Neural progenitor cell (in vitro differentiated cells): ENCODE results near the gene SYTL2. TPM values are rescaled to one million over a fixed set of nuclear protein-coding genes. Genes with fewer than 3 reads are reported as not detected.
A peak's percentile ranks its signal among the peaks of the same experiment; 100 is the strongest.

Experiments used
- DNase-seq: peaks from one replicate; pipeline ENCODE4 v3.0.0-alpha.2; 2016; ENCODE audit warnings: low spot score
- H2AFZ ChIP-seq: fragments of 200-600 bp; sonication (generic); replicated peaks from 2 replicates; pipeline ENCODE4 v1.6.1; 2016; ENCODE audit warnings: antibody characterized with exemption
- H3F3A ChIP-seq: fragments of 200-600 bp; sonication (generic); 2 replicates; pipeline ENCODE4 v1.6.1; 2016; ENCODE audit warnings: antibody characterized with exemption, low read depth
- H3K27ac ChIP-seq: fragments of 200-600 bp; sonication (generic); 2 replicates; pipeline ENCODE4 v1.5.1; 2016; ENCODE audit warnings: mild to moderate bottlenecking
- H3K27me3 ChIP-seq: fragments of 200-600 bp; sonication (generic); 2 replicates; pipeline ENCODE4 v1.6.1; 2016; ENCODE audit warnings: mild to moderate bottlenecking, moderate library complexity
- H3K36me3 ChIP-seq: fragments of 200-600 bp; sonication (generic); 2 replicates; pipeline ENCODE4 v1.5.1; 2016
- H3K4me1 ChIP-seq: fragments of 200-600 bp; sonication (generic); 2 replicates; pipeline ENCODE4 v1.6.1; 2016; ENCODE audit warnings: mixed run types
- H3K4me2 ChIP-seq: fragments of 200-600 bp; sonication (generic); 2 replicates; pipeline ENCODE4 v1.6.1; 2016
- H3K4me3 ChIP-seq: fragments of 200-600 bp; sonication (generic); 2 replicates; pipeline ENCODE4 v1.5.1; 2016
- H3K79me2 ChIP-seq: fragments of 200-600 bp; sonication (generic); 2 replicates; pipeline ENCODE4 v1.6.1; 2016; ENCODE audit warnings: low read depth
- H3K9ac ChIP-seq: fragments of 200-600 bp; sonication (generic); 2 replicates; pipeline ENCODE4 v1.6.1; 2016
- H3K9me3 ChIP-seq: fragments of 200-600 bp; sonication (generic); 2 replicates; pipeline ENCODE4 v1.5.1; 2016; ENCODE audit warnings: low read depth
- H4K20me1 ChIP-seq: fragments of 200-600 bp; sonication (generic); 2 replicates; pipeline ENCODE4 v1.6.1; 2016; ENCODE audit warnings: low read depth
- H3K27ac Mint-ChIP-seq: 3 replicates; pipeline ENCODE4 v1.8.0; 2021; ENCODE audit warnings: mixed read lengths
- H3K27me3 Mint-ChIP-seq: 2 replicates; pipeline ENCODE4 v1.8.0; 2022; ENCODE audit warnings: low read depth, mild to moderate bottlenecking, inconsistent platforms, moderate library complexity, mixed read lengths; ENCODE audit not compliant: insufficient read depth
- H3K36me3 Mint-ChIP-seq: 3 replicates; pipeline ENCODE4 v1.8.0; 2021; ENCODE audit warnings: mixed read lengths
- H3K4me1 Mint-ChIP-seq: 3 replicates; pipeline ENCODE4 v1.8.0; 2021; ENCODE audit warnings: mixed read lengths
- H3K4me3 Mint-ChIP-seq: 3 replicates; pipeline ENCODE4 v1.8.0; 2021; ENCODE audit warnings: mild to moderate bottlenecking, moderate library complexity, mixed read lengths
- H3K9me3 Mint-ChIP-seq: 3 replicates; pipeline ENCODE4 v1.8.0; 2020; ENCODE audit warnings: mixed read lengths
- EZH2 ChIP-seq: fragments of 200-600 bp; sonication (generic); IDR thresholded peaks from 2 replicates; pipeline ENCODE4 v1.6.1; 2017; ENCODE audit warnings: antibody characterized with exemption, mild to moderate bottlenecking, moderate library complexity
- EZH2phosphoT487 ChIP-seq: fragments of 200-600 bp; sonication (generic); IDR thresholded peaks from 2 replicates; pipeline ENCODE4 v1.6.1; 2017; ENCODE audit warnings: antibody characterized with exemption
- total RNA-seq: library from RNA; depleted of rRNA; stranded (reverse); fragments of >200 nt; gene quantifications from 2 replicates; pipeline ENCODE4 v1.2.3, GENCODE V29; 2015; ENCODE audit warnings: low replicate concordance
- TF ChIP-seq, protein P1 (sequence below): fragments of 200-600 bp; sonication (generic); IDR thresholded peaks from 2 replicates; pipeline ENCODE4 v1.5.1; 2017; ENCODE audit warnings: antibody characterized with exemption, mild to moderate bottlenecking

Gene SYTL2
- total RNA-seq, 1 donor from 2014 or later, result 34.1 TPM

DNA sequence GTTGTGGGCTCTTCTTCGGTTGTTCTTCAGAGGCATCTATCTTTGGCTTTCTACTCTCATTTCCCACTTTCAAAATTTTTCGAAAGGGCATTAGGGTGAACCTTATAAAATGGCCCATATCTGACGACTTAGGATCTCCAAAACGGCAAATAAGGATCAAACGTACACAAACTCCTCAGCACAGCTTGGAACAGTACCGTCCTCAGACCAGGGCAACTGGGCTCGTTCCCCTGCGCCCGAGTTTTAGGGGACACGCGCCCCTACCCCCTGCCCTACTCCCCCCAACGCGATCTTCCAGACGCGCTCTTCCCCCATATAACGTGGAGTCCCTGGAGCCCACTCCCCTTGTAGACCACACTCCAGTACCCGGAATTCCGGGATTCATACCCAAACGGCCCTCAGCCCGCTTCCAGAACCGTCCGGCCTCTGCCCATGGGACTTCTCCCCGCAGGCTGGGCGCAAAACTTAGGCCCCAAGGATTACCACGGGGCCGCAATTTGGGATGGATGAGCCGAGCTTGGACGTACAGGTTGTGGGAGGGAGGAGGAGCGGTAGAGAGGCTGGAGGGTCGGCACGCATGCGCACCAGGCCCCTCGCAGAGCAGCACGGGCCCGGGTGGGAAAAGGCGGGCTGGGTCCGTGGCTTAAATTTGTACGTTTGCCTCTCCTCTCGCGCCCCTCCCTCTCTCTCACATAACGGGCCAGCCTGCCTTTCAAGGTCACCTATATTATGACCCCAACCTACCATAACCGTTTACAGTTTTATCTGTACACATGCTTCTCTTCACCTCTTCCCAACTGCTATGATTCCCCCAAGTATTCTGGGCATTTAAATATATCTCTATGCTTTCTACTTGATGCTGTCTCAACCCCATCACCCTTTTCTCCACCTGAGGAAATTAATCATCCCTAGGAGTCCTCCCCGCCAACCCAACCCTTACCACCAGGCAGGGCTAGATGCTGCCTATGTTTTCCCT is 128.3 kb downstream of the SYTL2 start:
- Mint-ChIP-seq H3K36me3 (no peaks in the 10 kb centered on the region), H3K4me1 (peaks cover 15% of the 10 kb centered on the region), H3K9me3 (no peaks in the 10 kb centered on the region), H3K4me3 (no peak overlapping the region), H3K27ac (no peak overlapping the region), H3K27me3 (no peaks in the 10 kb centered on the region)
- Histone ChIP-seq H2AFZ (peak overlapping the region; percentile 26), H3K79me2 (no peaks in the 10 kb centered on the region), H3K9me3 (no peaks in the 10 kb centered on the region), H3K4me2 (no peak overlapping the region), H3K27me3 (no peaks in the 10 kb centered on the region), H4K20me1 (no peaks in the 10 kb centered on the region), H3K36me3 (no peaks in the 10 kb centered on the region), H3K9ac (no peak overlapping the region), H3K27ac (no peak overlapping the region), H3K4me3 (no peak overlapping the region), H3K4me1 (peaks cover 21% of the 10 kb centered on the region), H3F3A (no peaks in the 10 kb centered on the region)
- no peak for DNase-seq
- TF ChIP-seq EZH2 (no peak), EZH2phosphoT487 (no peak)
- TF ChIP-seq, protein P1, sequence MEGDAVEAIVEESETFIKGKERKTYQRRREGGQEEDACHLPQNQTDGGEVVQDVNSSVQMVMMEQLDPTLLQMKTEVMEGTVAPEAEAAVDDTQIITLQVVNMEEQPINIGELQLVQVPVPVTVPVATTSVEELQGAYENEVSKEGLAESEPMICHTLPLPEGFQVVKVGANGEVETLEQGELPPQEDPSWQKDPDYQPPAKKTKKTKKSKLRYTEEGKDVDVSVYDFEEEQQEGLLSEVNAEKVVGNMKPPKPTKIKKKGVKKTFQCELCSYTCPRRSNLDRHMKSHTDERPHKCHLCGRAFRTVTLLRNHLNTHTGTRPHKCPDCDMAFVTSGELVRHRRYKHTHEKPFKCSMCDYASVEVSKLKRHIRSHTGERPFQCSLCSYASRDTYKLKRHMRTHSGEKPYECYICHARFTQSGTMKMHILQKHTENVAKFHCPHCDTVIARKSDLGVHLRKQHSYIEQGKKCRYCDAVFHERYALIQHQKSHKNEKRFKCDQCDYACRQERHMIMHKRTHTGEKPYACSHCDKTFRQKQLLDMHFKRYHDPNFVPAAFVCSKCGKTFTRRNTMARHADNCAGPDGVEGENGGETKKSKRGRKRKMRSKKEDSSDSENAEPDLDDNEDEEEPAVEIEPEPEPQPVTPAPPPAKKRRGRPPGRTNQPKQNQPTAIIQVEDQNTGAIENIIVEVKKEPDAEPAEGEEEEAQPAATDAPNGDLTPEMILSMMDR, result no peak

DNA sequence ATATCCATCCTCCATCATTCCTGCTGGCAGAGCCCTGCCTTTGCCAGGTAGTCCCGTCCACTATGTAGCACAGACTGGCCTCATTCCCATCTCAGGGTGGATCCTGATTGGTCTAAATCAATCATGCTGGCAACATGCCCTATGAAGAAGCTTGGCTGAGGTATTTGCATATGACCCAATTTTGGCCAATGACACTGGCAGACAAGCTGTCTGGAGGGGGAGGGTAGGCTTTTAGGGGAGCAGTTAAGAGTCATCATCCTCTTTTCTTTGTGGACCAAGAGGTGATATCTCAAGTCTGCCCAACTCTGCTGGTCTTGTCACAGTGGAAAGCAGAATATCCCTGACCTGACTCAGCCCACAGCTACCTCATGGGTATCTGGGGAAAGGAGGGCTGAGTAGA is 130.0 kb downstream of the SYTL2 start:
- Histone ChIP-seq H3K4me1 (peaks cover 21% of the 10 kb centered on the region), H3K9me3 (no peaks in the 10 kb centered on the region), H3K79me2 (no peaks in the 10 kb centered on the region), H3K9ac (no peak overlapping the region), H3K4me3 (no peak overlapping the region), H3K27me3 (no peaks in the 10 kb centered on the region), H2AFZ (no peak overlapping the region), H3K27ac (no peak overlapping the region), H3K4me2 (no peak overlapping the region), H3F3A (no peaks in the 10 kb centered on the region), H4K20me1 (no peaks in the 10 kb centered on the region), H3K36me3 (no peaks in the 10 kb centered on the region)
- peaks cover 14% of the 10 kb centered on the region for H3K4me1 Mint-ChIP-seq
- H3K27me3 Mint-ChIP-seq, result no peaks in the 10 kb centered on the region
- TF ChIP-seq EZH2phosphoT487 (no peak), EZH2 (no peak)
- TF ChIP-seq, protein P1, result no peak
- H3K9me3 Mint-ChIP-seq, result no peaks in the 10 kb centered on the region
- H3K36me3 Mint-ChIP-seq, result no peaks in the 10 kb centered on the region
- H3K27ac Mint-ChIP-seq, result no peak overlapping the region
- DNase-seq, result no peak
- no peak overlapping the region for H3K4me3 Mint-ChIP-seq

DNA sequence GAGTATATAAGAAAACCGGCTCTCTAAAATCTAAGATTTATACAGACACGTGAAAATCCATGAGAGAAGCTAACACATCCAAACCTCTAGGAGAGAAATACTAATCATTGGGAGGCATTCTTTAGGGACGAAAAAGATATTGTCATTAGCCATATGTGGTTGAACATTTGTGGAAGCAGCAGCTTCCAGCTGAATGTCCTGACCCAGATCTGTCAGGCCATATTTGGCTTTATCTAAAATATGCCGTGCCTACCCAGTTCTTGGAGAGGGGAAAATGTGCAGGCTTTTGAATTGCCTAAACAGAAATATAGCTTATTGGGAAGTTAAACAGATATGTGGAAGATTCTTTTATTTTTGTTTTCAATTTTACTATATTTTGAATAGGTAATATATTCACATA is 131.4 kb downstream of the SYTL2 start:
- Mint-ChIP-seq H3K4me1 (peaks cover 7% of the 10 kb centered on the region), H3K36me3 (no peaks in the 10 kb centered on the region), H3K27ac (no peak overlapping the region), H3K4me3 (no peak overlapping the region), H3K9me3 (no peaks in the 10 kb centered on the region), H3K27me3 (peaks cover 2% of the 10 kb centered on the region)
- no peak overlapping the region for H2AFZ ChIP-seq
- no peaks in the 10 kb centered on the region for H3K36me3 ChIP-seq
- no peaks in the 10 kb centered on the region for H3K79me2 ChIP-seq
- no peak overlapping the region for H3K4me2 ChIP-seq
- no peaks in the 10 kb centered on the region for H3K9me3 ChIP-seq
- H3K4me3 ChIP-seq, result no peak overlapping the region
- no peaks in the 10 kb centered on the region for H3F3A ChIP-seq
- TF ChIP-seq EZH2 (no peak), EZH2phosphoT487 (no peak)
- TF ChIP-seq, protein P1, result no peak
- no peak overlapping the region for H3K27ac ChIP-seq
- no peaks in the 10 kb centered on the region for H4K20me1 ChIP-seq
- no peak for DNase-seq
- H3K4me1 ChIP-seq, result peaks cover 21% of the 10 kb centered on the region
- no peaks in the 10 kb centered on the region for H3K27me3 ChIP-seq
- no peak overlapping the region for H3K9ac ChIP-seq
